Lower leg skin (tissue), 3 donors: ENCODE results near the gene C1QTNF9B.
"Not testable (repeated sequence)": the region's sequence is repeated elsewhere in the genome, so short reads cannot be mapped to it uniquely, and the experiment has no call there.

ENCODE experiments used
- POLR2A ChIP-seq, 2 donors: fragments of 450-650 bp; IDR thresholded peaks; one replicate each; pipeline ENCODE4 v1.6.1; 2016 to 2017; ENCODE audit warnings: antibody characterized with exemption in 2 of 2, mild to moderate bottlenecking in 1 of 2, moderate library complexity in 1 of 2
- TF ChIP-seq, protein P1 (sequence below), 3 donors: fragments of 450-650 bp; IDR thresholded peaks; one replicate each; pipeline ENCODE4 v1.5.1; 2016; ENCODE audit warnings: antibody characterized with exemption in 3 of 3, mild to moderate bottlenecking in 3 of 3, moderate library complexity in 2 of 3

GRCh38 chr13:23884361-23884760 is 12.9 kb downstream of the C1QTNF9B start:
- TF ChIP-seq, protein P1, sequence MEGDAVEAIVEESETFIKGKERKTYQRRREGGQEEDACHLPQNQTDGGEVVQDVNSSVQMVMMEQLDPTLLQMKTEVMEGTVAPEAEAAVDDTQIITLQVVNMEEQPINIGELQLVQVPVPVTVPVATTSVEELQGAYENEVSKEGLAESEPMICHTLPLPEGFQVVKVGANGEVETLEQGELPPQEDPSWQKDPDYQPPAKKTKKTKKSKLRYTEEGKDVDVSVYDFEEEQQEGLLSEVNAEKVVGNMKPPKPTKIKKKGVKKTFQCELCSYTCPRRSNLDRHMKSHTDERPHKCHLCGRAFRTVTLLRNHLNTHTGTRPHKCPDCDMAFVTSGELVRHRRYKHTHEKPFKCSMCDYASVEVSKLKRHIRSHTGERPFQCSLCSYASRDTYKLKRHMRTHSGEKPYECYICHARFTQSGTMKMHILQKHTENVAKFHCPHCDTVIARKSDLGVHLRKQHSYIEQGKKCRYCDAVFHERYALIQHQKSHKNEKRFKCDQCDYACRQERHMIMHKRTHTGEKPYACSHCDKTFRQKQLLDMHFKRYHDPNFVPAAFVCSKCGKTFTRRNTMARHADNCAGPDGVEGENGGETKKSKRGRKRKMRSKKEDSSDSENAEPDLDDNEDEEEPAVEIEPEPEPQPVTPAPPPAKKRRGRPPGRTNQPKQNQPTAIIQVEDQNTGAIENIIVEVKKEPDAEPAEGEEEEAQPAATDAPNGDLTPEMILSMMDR (IDR thresholded peaks at IDR 0.05): not testable (repeated sequence)
- TF ChIP-seq POLR2A (IDR thresholded peaks at IDR 0.05): not testable (repeated sequence)
